HG02759 (cell line): Measurements from ENCODE around the gene KIRREL3.

ENCODE experiments used
- ATAC-seq: cut with Tn5 transposase; IDR thresholded peaks from one replicate; pipeline ENCODE4 v1.9.1; 2021; ENCODE audit warnings: mild to moderate bottlenecking, moderate library complexity; ENCODE audit not compliant: unreplicated experiment

The KIRREL3 gene

GRCh38 chr11:126547161-126547560 is 453.4 kb downstream of the KIRREL3 start:
- no peak for ATAC-seq

- ATAC-seq: no peak
Observed at GRCh38 chr11:126546694-126547093, 453.9 kb downstream of the KIRREL3 start.

- ATAC-seq: no peak
Observed at GRCh38 chr11:126546191-126546590, 454.4 kb downstream of the KIRREL3 start.

GRCh38 chr11:126545057-126545555 is 455.5 kb downstream of the KIRREL3 start:
- ATAC-seq: no peak

GRCh38 chr11:126544108-126545056 is 456.2 kb downstream of the KIRREL3 start:
- ATAC-seq: no peak

GRCh38 chr11:126543691-126544090 is 456.9 kb downstream of the KIRREL3 start:
- ATAC-seq: no peak

- ATAC-seq: no peak
Observed at GRCh38 chr11:126542334-126543015, 458.1 kb downstream of the KIRREL3 start.

GRCh38 chr11:126538071-126538470 is 462.5 kb downstream of the KIRREL3 start:
- ATAC-seq: no peak

GRCh38 chr11:126537492-126537891 is 463.1 kb downstream of the KIRREL3 start:
- no peak for ATAC-seq

GRCh38 chr11:126534141-126534805 is 466.3 kb downstream of the KIRREL3 start:
- no peak for ATAC-seq

GRCh38 chr11:126533560-126533959 is 467.0 kb downstream of the KIRREL3 start:
- no peak for ATAC-seq

GRCh38 chr11:126530416-126530815 is 470.2 kb downstream of the KIRREL3 start:
- ATAC-seq: no peak

GRCh38 chr11:126529037-126529436 is 471.5 kb downstream of the KIRREL3 start:
- no peak for ATAC-seq

- ATAC-seq: no peak
Observed at GRCh38 chr11:126528075-126528474, 472.5 kb downstream of the KIRREL3 start.

GRCh38 chr11:126527651-126528050 is 472.9 kb downstream of the KIRREL3 start:
- ATAC-seq: no peak

- ATAC-seq: no peak
Observed at GRCh38 chr11:126526471-126526870, 474.1 kb downstream of the KIRREL3 start.

GRCh38 chr11:126525702-126526101 is 474.9 kb downstream of the KIRREL3 start:
- no peak for ATAC-seq

GRCh38 chr11:126525216-126525615 is 475.4 kb downstream of the KIRREL3 start:
- no peak for ATAC-seq

- no peak for ATAC-seq
Observed at GRCh38 chr11:126523441-126524205, 476.9 kb downstream of the KIRREL3 start.

GRCh38 chr11:126522606-126523005 is 478.0 kb downstream of the KIRREL3 start:
- ATAC-seq: no peak

- ATAC-seq: no peak
Observed at GRCh38 chr11:126522152-126522551, 478.4 kb downstream of the KIRREL3 start.
